HEK293T (cell line): Measurements from ENCODE around the gene NARS2.

Source experiments
- ARNT ChIP-seq: fragments of 450-650 bp; IDR thresholded peaks from 2 replicates; pipeline ENCODE4 v1.6.1; 2017; ENCODE audit warnings: mild to moderate bottlenecking
- BHLHE40 ChIP-seq: fragments of 450-650 bp; IDR thresholded peaks from 2 replicates; pipeline ENCODE4 v1.6.1; 2016; ENCODE audit warnings: mild to moderate bottlenecking, moderate library complexity, borderline replicate concordance
- ELF4 ChIP-seq: fragments of 450-650 bp; IDR thresholded peaks from 2 replicates; pipeline ENCODE4 v1.6.1; 2017; ENCODE audit warnings: antibody characterized with exemption
- FOXK2 ChIP-seq: fragments of 450-650 bp; IDR thresholded peaks from 2 replicates; pipeline ENCODE4 v1.6.1; 2016; ENCODE audit warnings: mild to moderate bottlenecking
- FOXM1 ChIP-seq: fragments of 450-650 bp; IDR thresholded peaks from 2 replicates; pipeline ENCODE4 v1.6.1; 2017; ENCODE audit warnings: mild to moderate bottlenecking, borderline replicate concordance
- HDGF ChIP-seq: fragments of 450-650 bp; IDR thresholded peaks from 2 replicates; pipeline ENCODE4 v1.6.1; 2017; ENCODE audit warnings: antibody characterized with exemption, borderline replicate concordance
- L3MBTL2 ChIP-seq: fragments of 450-650 bp; conservative IDR thresholded peaks from 2 replicates; pipeline ENCODE4 v1.6.1; 2016; ENCODE audit warnings: mild to moderate bottlenecking
- LEF1 ChIP-seq: fragments of 450-650 bp; IDR thresholded peaks from 2 replicates; pipeline ENCODE4 v1.6.1; 2017; ENCODE audit warnings: mild to moderate bottlenecking, borderline replicate concordance
- PKNOX1 ChIP-seq: fragments of 450-650 bp; IDR thresholded peaks from 2 replicates; pipeline ENCODE4 v1.6.1; 2016
- SP1 ChIP-seq: fragments of 450-650 bp; IDR thresholded peaks from 2 replicates; pipeline ENCODE4 v1.6.1; 2017
- SUZ12 ChIP-seq: fragments of 450-650 bp; IDR thresholded peaks from 2 replicates; pipeline ENCODE4 v1.6.1; 2016; ENCODE audit warnings: mild to moderate bottlenecking
- TARDBP ChIP-seq: fragments of 450-650 bp; IDR thresholded peaks from 2 replicates; pipeline ENCODE4 v1.6.1; 2016
- ZNF384 ChIP-seq: fragments of 450-650 bp; IDR thresholded peaks from 2 replicates; pipeline ENCODE4 v1.6.1; 2016

DNA sequence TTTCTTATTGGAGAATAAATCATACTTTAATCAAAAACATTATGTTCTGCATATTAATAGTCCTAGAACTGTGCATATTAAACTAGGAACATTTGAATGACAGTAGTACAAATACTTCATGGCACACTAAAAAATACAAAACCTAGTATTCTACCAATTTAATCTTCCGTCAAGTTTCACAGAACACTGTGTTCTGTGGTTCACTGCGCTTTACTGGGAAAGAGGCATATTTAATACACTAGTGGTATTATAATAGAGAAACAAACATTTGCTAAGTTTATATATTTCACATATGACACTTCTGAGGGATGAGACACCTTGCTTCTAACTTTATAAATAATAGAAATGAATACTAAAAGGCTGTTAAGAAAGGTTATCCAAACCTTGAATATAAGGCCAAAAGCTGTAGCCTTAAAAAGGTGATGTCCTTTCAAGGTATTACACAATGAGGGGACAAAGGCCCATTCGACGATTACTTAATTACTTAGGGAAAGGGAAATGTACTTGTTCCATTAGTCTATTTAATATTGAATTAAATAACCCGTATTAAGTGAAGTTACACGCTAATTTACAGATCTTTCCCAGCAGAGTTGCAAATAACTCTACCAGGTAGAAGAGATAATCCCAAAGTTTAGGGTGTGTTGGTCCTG is 48.0 kb downstream of the NARS2 start:
- TF ChIP-seq SP1: no peak
- TF ChIP-seq ZNF384: no peak
- no peak for TF ChIP-seq FOXM1
- no peak for TF ChIP-seq HDGF
- no peak for TF ChIP-seq PKNOX1
- TF ChIP-seq ELF4: no peak
- TF ChIP-seq FOXK2: no peak
- no peak for TF ChIP-seq SUZ12
- TF ChIP-seq L3MBTL2: no peak
- no peak for TF ChIP-seq TARDBP
- TF ChIP-seq LEF1: no peak
- TF ChIP-seq ARNT: no peak
- no peak for TF ChIP-seq BHLHE40
